Sigmoid colon (tissue), 4 donors: Measurements from ENCODE around the gene PRDM16.

ENCODE experiments used
- EP300 ChIP-seq, 4 donors: sonication (generic); formaldehyde crosslinking; IDR thresholded peaks; one replicate each; pipeline ENCODE4 v1.6.1; 2017; ENCODE audit warnings: antibody characterized with exemption in 4 of 4
- POLR2A ChIP-seq, 2 donors: fragments of 450-650 bp; IDR thresholded peaks; one replicate each; pipeline ENCODE4 v1.6.1; 2016; ENCODE audit warnings: antibody characterized with exemption in 2 of 2, mild to moderate bottlenecking in 2 of 2, moderate library complexity in 2 of 2
- POLR2AphosphoS5 ChIP-seq, 4 donors: sonication (generic); formaldehyde crosslinking; IDR thresholded peaks; one replicate each; pipeline ENCODE4 v1.6.1; 2017; ENCODE audit warnings: antibody characterized with exemption in 4 of 4
- TF ChIP-seq, protein P1 (sequence below), 4 experiments: fragments of 450-650 bp in 3 of 4; fragments of 200-600 bp in 1 of 4; IDR thresholded peaks; one replicate each; pipeline ENCODE4 v1.5.1; 2016 to 2019; ENCODE audit warnings: antibody characterized with exemption in 4 of 4, mild to moderate bottlenecking in 3 of 4, moderate library complexity in 2 of 4

DNA sequence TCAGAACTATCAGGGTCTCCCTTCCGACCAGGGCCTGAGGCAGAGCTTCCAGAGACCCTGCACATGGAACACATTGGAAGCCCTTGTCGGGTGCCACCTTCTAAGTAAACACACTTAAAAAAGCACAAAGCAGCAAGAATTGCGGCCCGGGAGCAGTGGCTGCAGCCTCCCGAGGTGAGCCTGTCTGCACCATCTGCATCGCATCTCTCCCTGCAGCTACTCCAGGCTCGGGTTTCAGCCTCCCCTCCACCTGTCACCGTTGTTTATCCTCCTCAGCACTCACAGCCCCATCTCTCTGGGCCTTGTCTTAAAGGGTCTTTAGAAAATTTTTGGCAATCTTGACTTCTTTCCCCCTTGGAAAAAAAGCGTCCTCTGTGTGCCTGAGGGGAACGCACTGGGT is 290.3 kb downstream of the PRDM16 start:
- TF ChIP-seq, protein P1, sequence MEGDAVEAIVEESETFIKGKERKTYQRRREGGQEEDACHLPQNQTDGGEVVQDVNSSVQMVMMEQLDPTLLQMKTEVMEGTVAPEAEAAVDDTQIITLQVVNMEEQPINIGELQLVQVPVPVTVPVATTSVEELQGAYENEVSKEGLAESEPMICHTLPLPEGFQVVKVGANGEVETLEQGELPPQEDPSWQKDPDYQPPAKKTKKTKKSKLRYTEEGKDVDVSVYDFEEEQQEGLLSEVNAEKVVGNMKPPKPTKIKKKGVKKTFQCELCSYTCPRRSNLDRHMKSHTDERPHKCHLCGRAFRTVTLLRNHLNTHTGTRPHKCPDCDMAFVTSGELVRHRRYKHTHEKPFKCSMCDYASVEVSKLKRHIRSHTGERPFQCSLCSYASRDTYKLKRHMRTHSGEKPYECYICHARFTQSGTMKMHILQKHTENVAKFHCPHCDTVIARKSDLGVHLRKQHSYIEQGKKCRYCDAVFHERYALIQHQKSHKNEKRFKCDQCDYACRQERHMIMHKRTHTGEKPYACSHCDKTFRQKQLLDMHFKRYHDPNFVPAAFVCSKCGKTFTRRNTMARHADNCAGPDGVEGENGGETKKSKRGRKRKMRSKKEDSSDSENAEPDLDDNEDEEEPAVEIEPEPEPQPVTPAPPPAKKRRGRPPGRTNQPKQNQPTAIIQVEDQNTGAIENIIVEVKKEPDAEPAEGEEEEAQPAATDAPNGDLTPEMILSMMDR (IDR thresholded peaks at IDR 0.05) = no peak
- TF ChIP-seq POLR2A (IDR thresholded peaks at IDR 0.05) (no peak), EP300 (IDR thresholded peaks at IDR 0.05) (no peak), POLR2AphosphoS5 (IDR thresholded peaks at IDR 0.05) (no peak)
